Embryonic facial prominence (tissue), 1 donor: Measurements from ENCODE around the gene ZNF311.
"Not testable (repeated sequence)": the region's sequence is repeated elsewhere in the genome, so short reads cannot be mapped to it uniquely, and the experiment has no call there.

Source experiments
- DNase-seq: peaks from one replicate; pipeline ENCODE4 v3.0.0-alpha.2; 2016; ENCODE audit errors: extremely low spot score

Gene ZNF311

DNA sequence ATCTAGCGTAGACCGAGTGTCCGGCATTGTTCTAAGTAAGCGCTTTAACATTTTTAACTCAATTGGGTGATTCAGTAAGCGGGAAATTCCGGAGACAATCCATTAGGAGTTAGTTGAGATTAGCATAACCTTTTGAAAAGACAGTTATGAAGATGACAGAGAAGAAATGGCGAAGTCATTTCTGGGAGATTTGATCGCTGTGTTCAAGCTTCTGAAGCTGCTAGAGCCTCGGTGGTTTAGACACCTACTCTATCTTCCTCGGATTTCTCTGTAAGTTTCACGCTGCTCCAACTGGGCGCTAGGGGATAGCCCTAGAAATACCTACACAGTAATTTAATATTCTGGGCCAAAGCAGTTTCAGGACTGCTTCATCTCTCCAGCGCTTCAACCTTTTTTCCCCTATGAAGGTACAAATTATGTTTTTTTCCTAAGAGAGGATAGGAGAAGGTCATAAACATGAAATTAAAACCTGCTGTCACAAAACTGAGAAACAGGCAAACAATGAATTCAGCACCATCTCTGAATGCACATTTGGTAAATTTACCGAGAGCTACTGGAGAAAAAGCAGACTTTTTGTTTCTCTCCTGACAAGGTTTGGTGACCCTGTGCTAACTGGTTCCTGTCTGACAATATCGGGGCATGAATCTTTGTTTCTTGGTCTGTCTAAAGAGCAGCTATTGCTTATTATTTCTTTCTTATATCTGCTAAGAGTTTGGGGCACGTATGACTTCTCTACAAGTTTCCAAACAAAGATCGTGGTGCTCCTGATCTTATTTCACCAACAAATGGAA, 22.4 kb downstream of the ZNF311 start:
- DNase-seq = peak; percentile 50

- DNase-seq = peak; percentile 89
Observed at GRCh38 chr6:28981833-28982475, 23.2 kb downstream of the ZNF311 start.

GRCh38 chr6:28981431-28981832, 23.7 kb downstream of the ZNF311 start:
- DNase-seq = peak; percentile 74

DNA sequence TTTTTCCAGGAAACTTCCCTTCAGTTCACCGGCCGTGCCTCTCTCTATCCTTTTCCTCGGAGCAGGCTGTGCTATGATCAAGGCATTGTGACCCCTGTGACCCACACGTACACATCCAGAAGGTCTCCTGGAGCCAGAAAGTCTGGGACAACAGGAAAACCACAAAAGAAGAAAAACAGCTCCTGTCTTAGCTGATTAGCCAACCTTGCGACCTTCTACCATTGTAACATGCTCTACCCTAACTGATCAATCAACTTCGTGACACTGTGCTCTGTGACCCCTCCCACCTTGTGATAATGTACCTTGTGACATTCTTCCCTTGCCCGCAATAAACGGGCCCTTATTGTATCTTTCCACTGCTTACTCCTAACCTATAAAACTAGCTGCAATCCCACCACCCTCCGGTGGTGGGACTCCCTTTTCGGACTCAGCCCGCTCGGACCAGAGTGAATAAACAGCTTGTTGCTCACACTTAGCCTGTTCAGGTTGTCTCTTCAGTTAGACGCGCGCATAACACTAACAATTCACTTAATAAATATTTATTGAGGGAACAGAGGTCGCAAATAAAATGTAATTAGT, 24.2 kb downstream of the ZNF311 start:
- peak; percentile 63 for DNase-seq

DNA sequence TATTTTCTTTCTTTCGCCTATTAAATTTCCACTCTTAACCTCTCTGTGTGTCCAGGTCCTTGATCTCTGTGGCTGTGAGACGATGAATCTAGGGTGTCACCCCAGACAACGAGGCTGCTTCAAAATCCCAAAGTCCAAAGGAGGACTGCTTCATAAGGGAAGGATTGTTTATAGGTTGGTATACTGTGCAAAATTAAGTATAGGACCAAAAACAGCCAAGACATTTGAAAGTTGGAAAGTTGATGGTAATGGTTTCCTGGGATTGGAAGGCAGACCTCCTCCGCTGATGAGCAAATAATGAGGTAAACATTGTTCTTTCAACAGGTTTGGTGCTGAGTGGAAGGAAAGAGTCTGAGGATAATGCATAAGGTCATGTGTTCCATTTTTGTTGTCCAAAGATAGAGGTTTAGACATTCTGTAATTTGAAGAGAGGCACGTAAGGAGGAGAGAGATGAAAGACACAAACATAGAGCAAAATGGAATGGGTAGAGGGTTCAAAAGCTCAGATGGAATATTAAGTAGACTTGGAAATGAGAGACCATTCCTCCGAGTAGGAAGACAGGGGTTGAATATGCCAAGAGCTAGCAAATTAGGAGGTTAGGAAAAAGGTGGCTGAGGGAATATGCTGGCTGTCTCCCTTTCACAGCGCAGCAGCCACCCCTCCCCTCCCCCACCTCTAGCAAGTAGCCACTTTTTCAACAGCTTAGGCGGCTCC, 24.8 kb downstream of the ZNF311 start:
- no peak for DNase-seq

DNA sequence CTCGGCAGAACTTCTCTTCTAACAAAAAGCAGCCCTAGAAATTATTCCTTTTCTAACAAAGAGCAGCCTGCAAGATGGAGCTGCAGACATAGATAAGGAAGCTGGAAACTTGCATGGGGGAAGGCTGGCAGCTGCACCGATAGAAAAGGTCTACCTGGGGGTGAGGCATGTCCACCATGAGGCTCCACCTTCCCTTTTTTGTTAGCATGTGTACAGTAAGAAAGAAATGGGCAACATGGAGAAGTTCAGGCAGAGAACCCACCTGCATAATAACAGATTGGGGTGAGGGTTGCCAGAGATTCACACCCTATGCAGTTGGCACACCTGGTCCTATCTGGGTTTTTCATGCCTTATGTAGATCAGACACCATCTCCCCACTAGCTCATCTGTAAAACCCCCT, 25.4 kb downstream of the ZNF311 start:
- no peak for DNase-seq

DNA sequence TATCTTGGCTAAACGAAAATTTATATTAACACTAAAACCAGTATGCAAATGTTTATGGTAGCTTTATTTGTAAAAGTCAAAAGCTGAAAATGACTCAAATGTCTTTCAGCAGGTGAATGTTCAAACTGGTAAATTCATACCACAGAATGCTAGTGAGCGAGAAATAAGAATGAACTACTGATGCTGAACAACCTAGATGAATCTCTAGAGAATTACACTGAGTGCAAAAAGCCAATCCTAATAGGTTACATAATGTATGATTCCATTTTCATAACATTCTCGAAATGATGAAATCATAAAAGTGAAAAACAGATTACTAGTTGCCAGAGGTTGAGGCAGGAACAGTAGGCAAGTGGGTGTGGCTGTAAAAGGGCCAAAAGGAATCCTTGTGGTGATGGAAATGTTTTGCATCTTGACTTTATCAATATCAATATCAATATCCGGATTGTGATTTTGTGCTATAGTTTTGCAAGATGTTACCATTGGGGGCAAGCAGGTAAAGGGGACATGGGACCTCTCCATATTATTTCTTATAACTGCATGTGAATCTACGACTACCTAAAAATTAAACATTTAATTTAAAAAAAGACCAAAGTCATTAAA, 26.1 kb downstream of the ZNF311 start:
- no peak for DNase-seq

GRCh38 chr6:28978133-28978491, 27.0 kb downstream of the ZNF311 start:
- no peak for DNase-seq

DNA sequence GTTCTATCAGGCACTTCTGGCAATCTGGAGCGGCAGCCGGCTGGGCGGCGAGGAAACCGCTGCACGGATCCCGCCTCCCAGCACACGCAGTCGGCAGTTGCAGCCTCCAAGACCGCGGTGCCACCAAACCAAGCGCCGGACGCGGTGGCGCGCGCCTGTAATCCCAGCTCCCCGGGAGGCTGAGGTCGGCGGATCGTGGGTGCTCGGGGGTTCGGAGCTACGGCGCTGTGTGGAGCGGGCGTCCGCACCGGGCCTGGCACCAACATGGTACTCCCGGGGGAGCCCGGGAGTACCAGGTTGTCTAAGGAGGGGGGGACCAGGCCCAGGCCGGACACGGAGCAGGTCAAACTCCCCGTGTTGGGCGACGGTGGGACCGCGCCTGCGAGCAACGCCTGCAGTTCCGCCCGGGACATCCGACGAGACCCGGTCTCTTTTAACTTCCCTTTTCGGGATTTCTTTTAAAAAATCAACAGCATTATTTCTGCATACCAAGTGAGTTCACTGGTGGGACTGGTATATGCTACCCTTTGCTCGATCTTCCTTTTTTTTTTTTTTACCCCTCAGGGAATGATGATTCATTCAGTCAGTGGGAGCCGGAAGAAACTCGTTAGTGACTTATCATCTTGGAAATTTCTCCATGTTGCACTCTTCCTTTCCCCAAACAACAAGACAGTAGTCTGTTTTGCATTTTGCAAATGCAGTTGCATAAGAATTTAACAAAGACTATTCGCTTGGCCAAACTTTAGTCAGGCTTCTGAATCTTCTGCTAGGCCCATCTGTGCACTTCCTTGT, 27.6 kb downstream of the ZNF311 start:
- no peak for DNase-seq

DNA sequence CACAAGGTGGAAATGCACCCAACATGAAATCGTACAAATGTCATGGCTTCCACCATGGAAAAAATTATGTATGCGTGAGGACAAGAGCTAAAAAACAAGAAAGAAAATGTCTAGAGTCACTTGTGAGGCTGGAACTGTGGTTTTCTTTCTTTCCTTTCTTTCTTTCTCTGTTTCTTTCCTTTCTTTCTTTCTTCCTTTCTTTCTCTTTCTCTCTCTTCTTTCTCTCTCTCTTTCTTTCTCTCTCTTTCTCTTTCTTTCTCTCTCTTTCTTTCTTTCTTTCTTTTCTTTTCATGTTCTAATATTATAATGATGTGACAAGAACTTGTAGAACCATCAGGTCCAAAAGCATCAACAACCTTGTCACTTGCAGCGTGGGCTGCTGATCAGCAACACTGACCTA, 28.4 kb downstream of the ZNF311 start:
- no peak for DNase-seq

- DNase-seq = no peak
Observed at GRCh38 chr6:28974505-28974904, 30.6 kb downstream of the ZNF311 start.

DNA sequence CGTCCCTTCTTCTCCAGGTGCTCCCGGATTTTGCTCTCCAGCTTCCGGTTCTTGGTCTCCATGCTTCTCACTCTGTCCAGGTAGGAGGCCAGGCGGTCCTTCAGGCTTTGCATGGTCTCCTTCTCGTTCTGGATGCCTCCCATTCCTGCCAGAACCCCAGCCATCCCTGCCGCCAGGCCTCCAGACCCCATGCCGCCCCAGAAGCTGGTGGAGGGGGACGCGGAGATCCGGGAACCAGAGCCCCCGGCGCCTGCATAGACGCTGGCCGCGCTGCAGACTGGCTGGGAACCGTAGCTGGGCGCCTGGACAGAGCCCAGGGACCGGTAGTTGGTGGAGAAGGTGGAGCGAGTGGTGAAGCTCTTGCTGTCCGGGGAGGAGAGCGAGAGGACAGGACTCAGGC, 35.1 kb downstream of the ZNF311 start:
- not testable (repeated sequence) for DNase-seq

DNA sequence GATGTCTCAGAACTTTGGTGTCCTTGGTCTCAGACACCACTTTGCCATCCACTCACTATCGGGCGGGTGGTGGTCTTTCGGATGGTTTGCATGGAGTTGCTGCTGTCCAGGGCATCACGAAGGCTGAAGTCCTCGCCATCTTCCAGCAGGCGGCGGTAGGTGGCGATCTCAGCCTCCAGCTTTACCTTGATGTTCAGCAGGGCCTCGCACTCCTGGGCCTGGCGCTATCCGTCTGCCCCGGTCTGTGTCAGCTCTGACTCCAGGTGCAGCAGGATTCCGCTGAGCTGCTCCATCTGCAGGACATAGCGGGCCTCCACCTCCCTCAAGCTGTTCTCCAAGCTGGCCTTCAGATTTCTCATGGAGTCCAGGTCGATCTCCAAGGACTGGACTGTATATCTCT, 36.0 kb downstream of the ZNF311 start:
- DNase-seq = no peak

GRCh38 chr6:28968476-28968875, 36.6 kb downstream of the ZNF311 start:
- DNase-seq = no peak

- no peak for DNase-seq
Observed at GRCh38 chr6:28965706-28966105, 39.4 kb downstream of the ZNF311 start.

DNA sequence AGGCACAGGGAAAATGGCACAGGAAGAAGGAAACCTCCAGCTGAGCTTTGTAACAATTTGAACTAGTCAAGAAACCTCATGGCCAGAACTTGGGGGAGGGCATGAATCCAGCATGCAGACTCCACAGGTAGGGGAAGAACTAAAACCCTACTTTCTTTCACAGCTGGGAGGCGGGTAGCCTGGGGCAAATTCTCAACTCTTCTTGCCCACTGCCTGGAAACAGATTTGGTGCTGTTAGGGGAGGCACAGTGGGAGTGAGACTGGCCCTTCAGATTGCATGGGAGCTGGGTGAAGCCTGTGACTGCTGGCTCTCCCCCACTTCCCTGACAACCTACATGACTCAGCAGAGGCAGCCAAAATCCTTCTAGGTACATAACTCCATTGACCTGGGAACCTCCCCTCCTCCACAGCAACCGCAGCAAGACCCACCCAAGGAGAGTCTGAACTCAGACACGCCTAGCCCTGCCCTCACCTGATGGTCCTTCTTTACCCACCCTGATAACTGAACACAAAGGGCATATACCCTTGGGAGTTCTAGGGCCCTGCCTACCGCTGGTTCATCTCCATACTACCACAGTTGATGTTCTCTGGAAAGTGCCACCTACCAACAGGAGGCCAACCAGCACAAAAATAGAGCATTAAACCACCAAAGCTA, 44.1 kb downstream of the ZNF311 start:
- no peak for DNase-seq

GRCh38 chr6:28958561-28959243, 46.4 kb downstream of the ZNF311 start:
- DNase-seq = not testable (repeated sequence)

DNA sequence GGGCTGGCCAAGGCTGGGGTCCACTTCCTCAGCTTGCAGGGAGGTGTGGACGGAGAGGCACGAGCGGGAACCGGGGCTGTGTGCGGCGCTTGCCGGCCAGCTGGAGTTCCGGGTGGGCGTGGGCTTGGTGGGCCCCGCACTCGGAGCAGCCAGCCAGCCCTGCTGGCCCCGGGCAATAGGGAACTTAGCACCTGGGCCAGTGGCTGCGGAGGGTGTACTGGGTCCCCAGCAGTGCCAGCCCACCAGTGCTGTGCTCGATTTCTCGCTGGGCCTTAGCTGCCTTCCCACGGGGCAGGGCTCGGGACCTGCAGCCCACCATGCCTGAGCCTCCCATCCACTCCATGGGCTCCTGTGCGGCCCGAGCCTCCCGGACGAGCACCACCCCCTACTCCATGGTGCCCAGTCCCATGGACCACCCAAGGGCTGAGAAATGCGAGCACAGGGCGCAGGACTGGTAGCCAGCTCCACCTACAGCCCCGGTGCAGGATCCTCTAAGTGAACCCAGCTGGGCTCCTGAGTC, 47.3 kb downstream of the ZNF311 start:
- DNase-seq = not testable (repeated sequence)

GRCh38 chr6:28956331-28956730, 48.8 kb downstream of the ZNF311 start:
- DNase-seq = no peak
